Forelimb muscle (tissue), 1 donor: ENCODE data around the gene GRIP1. TPM values are rescaled to one million over a fixed set of nuclear protein-coding genes. Genes with fewer than 3 reads are reported as not detected.

Experiments
- DNase-seq: peaks from one replicate; pipeline ENCODE4 v3.0.0-alpha.2; 2013; ENCODE audit warnings: low read depth
- polyA plus RNA-seq: library from polyadenylated mRNA; unstranded; fragments of 120-200 nt; gene quantifications from one replicate; pipeline ENCODE4 v1.2.1, GENCODE V29; 2013; ENCODE audit not compliant: insufficient read length

GRIP1 gene
- polyA plus RNA-seq, 1 donor = 1.1 TPM

GRCh38 chr12:66456612-66457011 is 222.3 kb downstream of the GRIP1 start:
- no peak for DNase-seq

- DNase-seq = no peak
Measured at GRCh38 chr12:66453844-66454243, 225.0 kb downstream of the GRIP1 start.

DNA sequence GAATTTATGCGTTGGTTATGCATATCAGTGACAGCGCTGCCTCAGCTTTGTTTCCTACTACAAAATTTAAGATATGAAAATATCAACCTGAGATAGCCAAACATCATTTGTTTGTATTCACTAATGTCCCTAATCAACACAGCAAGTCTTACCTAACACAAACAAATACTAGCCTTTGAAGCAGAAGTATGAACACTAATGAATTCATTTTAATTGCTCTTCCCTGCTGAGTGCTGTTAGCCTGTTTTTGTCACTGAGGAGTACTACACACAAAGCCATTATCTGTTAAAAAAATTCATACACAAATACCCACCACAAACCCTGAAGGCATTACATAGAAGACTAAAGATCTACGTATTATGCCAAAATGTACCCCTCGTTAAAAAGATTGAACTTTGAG is 225.8 kb downstream of the GRIP1 start:
- DNase-seq = no peak

DNA sequence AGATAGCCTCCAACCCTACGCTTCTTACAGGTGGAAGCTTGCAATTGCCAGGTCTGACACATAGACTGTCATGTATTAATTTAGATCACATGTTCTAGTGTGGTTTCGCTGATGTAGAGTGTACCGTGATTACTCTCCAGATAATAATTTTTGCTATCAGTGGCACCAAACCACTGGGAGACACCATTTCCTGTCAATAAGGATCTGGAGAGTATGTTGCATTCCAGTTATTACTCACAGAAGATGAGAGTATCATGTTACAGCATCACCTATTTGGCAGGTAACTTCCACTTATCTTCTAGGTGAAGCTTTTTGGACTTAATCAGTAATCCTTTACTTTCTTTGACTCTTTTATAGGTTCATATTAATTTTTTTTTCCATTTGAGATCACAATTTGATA is 229.3 kb downstream of the GRIP1 start:
- no peak for DNase-seq

GRCh38 chr12:66447643-66448042 is 231.2 kb downstream of the GRIP1 start:
- no peak for DNase-seq

DNA sequence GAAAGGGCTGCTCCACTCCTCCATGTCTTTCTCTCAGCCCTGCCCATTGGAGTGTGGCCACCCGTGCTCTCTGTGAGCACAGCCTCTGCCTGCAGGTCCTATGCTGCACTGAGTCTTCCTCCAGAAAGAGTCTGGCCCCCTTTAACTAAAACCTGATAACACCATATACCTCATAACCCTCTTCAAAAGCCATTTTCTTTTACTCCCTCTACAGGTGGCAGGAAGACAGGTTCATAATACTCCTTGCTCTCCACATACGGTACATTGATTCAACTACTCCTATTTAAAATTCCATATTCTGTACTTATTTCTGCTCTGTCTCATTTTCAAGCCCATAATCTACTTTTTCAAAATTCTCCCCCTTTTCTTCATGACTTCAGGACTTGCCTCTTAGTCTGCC is 232.6 kb downstream of the GRIP1 start:
- no peak for DNase-seq

GRCh38 chr12:66441905-66442559 is 236.8 kb downstream of the GRIP1 start:
- DNase-seq = no peak

GRCh38 chr12:66438601-66439000 is 240.3 kb downstream of the GRIP1 start:
- no peak for DNase-seq

DNA sequence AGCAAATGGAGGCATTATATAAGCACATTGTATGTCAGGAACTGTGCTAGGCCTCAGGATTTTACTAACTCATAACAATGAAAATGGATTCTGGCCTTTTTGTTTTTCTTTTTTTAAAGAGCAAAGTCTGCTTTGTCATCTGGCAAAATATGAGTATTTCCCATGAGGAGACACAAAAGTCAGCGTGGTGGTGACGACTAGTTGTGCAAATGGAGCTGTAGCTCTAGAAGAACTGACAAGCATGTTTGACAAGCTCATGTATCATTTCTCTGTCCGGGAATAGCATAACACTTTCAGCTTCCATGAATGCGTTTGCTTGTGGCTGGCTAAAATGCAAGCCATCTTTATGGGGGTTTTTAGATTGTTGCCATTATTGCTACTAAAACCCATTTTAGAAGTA is 248.8 kb downstream of the GRIP1 start:
- no peak for DNase-seq

GRCh38 chr12:66428870-66429269 is 250.0 kb downstream of the GRIP1 start:
- DNase-seq = no peak

DNA sequence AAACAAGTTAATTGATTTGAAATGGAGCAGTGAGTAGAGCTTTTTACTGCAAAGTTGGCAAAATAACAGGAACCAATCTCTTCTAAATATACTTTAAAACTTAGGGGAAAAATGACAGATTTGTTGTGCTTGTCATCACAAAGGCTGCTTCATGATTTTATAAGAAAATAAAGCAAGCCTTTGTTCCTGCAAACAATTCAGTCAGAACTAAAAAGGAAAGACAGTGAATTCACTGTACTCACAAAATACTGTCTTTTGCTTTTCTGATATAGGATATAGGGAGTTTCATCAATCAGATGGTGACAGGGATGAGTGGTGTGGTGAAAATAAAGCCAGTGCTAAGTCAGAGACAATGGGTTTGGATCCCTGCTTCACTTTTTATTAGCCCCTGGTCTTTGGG is 250.6 kb downstream of the GRIP1 start:
- DNase-seq = no peak

DNA sequence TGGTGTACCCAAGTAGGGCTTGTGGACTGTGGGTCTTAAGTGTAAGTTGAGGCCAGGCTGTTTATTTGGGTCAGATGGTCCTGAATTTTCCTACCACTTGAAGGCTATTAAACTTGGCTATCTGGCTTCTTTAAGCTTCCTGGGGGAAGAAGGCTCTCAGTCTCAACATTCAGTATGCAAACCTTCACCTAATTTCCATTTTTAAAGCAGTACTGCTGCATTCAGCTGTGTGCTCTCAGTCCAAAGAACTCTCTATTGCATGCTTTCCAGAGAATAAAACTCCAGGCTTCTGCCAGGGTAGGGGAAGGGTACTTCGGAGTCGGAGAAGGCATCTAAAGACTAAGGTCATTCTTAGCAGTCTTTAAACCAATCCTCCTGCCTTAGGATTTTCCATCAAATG is 252.2 kb downstream of the GRIP1 start:
- DNase-seq = no peak

GRCh38 chr12:66423266-66423665 is 255.6 kb downstream of the GRIP1 start:
- DNase-seq = no peak

DNA sequence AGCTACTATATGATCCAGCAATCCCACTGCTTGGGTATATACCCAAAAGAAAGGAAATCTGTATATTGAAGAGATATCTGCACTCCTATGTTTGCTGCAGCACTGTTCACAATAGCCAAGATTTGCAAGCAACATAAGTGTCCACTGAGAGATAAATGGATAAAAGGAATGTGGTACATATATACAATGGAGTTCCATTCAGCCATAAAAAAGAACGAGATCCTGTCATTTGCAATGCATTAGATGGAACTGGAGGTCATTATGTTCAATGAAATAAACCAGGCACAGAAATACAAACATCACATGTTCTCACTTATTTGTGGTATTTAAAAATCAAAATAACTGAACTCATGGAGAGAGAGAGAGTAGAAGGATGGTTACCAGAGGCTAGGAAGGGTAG is 260.0 kb downstream of the GRIP1 start:
- no peak for DNase-seq

DNA sequence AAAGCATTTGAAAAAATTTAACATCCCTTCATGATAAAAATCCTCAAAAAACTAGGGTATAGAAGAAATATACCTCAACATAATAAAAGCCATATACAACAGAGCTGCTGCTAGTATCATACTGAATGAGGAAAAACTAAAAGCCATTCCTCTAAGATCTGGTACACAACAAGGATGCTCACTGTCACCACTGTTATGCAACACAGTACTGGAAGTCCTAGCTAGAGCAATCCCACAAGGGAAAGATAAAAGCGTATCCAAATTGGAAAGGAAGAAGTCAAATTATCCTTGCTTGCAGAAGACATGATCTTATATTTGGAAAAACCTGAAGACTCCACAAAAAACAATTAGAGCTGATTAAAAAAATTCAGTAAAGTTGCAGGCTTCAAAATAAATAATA is 261.7 kb downstream of the GRIP1 start:
- DNase-seq = no peak

GRCh38 chr12:66409195-66409871 is 269.5 kb downstream of the GRIP1 start:
- peak; percentile 53 for DNase-seq

DNA sequence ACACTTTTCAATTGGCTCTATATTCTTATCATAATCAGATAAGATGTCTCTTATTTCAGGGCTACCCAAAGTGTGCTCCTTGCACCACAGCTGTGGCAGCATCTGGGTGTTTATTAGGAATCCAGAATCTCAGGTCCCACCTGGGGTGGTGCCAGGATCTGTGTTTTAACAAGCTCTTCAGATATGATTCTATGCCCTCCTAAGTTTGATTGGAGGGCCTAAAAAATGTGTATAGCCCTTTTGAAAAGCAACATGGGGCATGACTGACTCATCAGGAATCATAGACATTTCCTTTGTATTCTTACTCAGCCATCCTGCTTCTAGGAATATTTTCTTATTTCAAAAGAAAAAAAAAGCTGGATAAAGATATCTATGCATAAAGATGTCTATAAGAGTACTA is 273.5 kb downstream of the GRIP1 start:
- DNase-seq = no peak

GRCh38 chr12:66403746-66404145 is 275.1 kb downstream of the GRIP1 start:
- no peak for DNase-seq

- no peak for DNase-seq
Measured at GRCh38 chr12:66399911-66400306, 279.0 kb downstream of the GRIP1 start.

DNA sequence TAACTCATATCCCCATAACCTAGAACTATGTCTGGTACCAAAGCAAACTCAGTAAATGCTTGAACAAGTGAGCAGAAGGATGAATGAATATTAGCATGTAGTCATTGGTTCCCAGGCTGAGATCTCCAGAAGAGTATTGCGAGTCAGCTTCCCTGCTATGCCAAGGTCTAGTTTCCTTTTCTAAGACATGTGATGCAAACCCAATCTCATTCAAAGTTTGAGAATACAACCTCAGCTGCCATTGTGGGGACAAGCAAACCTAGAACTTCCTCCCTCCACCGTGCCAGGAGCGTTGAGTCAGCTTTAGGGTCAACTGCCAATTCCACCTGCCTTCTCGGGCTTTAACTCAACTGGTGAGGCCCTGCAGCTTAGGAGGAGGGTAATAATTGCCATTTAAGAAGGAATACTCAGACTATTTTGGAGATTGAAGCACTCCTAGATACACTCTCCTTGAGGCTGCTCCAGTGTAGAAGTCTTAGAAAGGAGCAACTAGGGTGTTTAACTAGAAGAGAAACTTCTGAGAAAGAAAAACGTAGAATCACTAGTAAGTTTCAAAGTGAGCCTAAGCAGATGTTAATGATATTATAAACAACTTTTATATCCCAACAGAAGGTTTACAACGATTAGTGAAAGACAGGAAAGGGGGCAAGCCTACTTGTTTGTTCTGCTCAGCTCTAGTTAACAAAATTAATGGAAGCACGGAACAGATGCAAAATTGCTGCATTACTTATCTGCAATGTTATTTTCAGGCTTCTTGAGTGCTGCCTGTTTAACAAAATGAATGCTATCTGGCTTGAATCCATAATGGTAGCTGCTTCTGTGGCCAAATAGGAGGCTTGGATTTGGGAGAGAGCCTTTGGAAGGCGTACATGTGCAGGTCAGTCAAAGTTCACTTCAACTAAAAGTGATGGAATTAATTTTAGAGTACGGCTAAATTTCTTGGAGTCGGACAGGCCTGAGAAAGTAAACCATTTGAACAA is 279.7 kb downstream of the GRIP1 start:
- DNase-seq = no peak

- no peak for DNase-seq
Measured at GRCh38 chr12:66397574-66398290, 281.1 kb downstream of the GRIP1 start.

DNA sequence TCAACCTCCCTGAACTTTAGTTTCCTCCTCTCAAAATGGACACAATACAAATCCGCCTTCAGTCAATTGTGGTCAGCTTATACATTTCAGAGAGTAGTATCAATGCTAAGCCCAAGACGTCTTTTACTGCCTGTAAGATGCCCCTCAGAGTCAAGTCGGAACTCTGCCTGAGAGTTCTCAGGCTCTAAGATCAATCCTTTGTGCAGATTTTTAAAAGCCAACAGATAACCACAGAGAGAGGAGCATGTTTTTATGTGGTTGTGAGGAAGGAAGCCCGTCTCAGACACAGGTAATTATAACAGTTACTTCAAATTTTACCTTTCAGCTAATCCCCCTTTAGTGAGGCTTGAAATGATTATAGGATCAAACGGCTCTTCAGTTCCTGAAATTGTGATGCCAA is 285.0 kb downstream of the GRIP1 start:
- no peak for DNase-seq
